ENCODE results near the gene SPATA2L.

Gene SPATA2L

GRCh38 chr16:89733792-89734191, 32.3 kb upstream of the SPATA2L start:
- H3K9me3 Mint-ChIP-seq: no peaks in the 10 kb centered on the region
- peaks cover 100% of the 10 kb centered on the region for H3K36me3 Mint-ChIP-seq (ENCODE audit: low read depth)
- H3K27ac Mint-ChIP-seq: peak overlapping the region; percentile 47
- H3K4me1 Mint-ChIP-seq (ENCODE audit: low read depth): peaks cover 58% of the 10 kb centered on the region
- no peak overlapping the region for H3K4me3 Mint-ChIP-seq
- no peaks in the 10 kb centered on the region for H3K27me3 Mint-ChIP-seq
- DNase-seq: no peak

GRCh38 chr16:89733322-89733721, 31.8 kb upstream of the SPATA2L start:
- peaks cover 100% of the 10 kb centered on the region for H3K36me3 Mint-ChIP-seq (ENCODE audit: low read depth)
- no peaks in the 10 kb centered on the region for H3K27me3 Mint-ChIP-seq
- peaks cover 56% of the 10 kb centered on the region for H3K4me1 Mint-ChIP-seq (ENCODE audit: low read depth)
- no peaks in the 10 kb centered on the region for H3K9me3 Mint-ChIP-seq
- H3K27ac Mint-ChIP-seq: peak overlapping the region; percentile 18
- no peak for DNase-seq
- no peak overlapping the region for H3K4me3 Mint-ChIP-seq

- Mint-ChIP-seq H3K9me3 (no peaks in the 10 kb centered on the region), H3K4me1 (ENCODE audit: low read depth) (peaks cover 55% of the 10 kb centered on the region), H3K27me3 (no peaks in the 10 kb centered on the region), H3K4me3 (no peak overlapping the region), H3K36me3 (ENCODE audit: low read depth) (peaks cover 98% of the 10 kb centered on the region), H3K27ac (peak overlapping the region; percentile 72)
- no peak for DNase-seq
These were observed 31.4 kb upstream of the SPATA2L start for GRCh38 chr16:89732918-89733242.

GRCh38 chr16:89732142-89732917, 30.8 kb upstream of the SPATA2L start:
- Mint-ChIP-seq H3K9me3 (no peaks in the 10 kb centered on the region), H3K27me3 (no peaks in the 10 kb centered on the region), H3K4me3 (no peak overlapping the region), H3K36me3 (ENCODE audit: low read depth) (peaks cover 98% of the 10 kb centered on the region), H3K4me1 (ENCODE audit: low read depth) (peaks cover 55% of the 10 kb centered on the region), H3K27ac (peak overlapping the region; percentile 72)
- no peak for DNase-seq

GRCh38 chr16:89730610-89731234, 29.2 kb upstream of the SPATA2L start:
- H3K9me3 Mint-ChIP-seq: no peaks in the 10 kb centered on the region
- DNase-seq: no peak
- H3K36me3 Mint-ChIP-seq (ENCODE audit: low read depth): peaks cover 96% of the 10 kb centered on the region
- H3K27ac Mint-ChIP-seq: peak overlapping the region; percentile 46
- peaks cover 54% of the 10 kb centered on the region for H3K4me1 Mint-ChIP-seq (ENCODE audit: low read depth)
- H3K4me3 Mint-ChIP-seq: no peak overlapping the region
- H3K27me3 Mint-ChIP-seq: no peaks in the 10 kb centered on the region

- Mint-ChIP-seq H3K36me3 (ENCODE audit: low read depth) (peaks cover 89% of the 10 kb centered on the region), H3K27me3 (no peaks in the 10 kb centered on the region), H3K4me3 (no peak overlapping the region), H3K4me1 (ENCODE audit: low read depth) (peaks cover 52% of the 10 kb centered on the region), H3K27ac (peak overlapping the region; percentile 76), H3K9me3 (no peaks in the 10 kb centered on the region)
- no peak for DNase-seq
These were observed 28.5 kb upstream of the SPATA2L start for GRCh38 chr16:89729863-89730593.

GRCh38 chr16:89729293-89729692, 27.8 kb upstream of the SPATA2L start:
- DNase-seq: no peak
- Mint-ChIP-seq H3K27ac (peak overlapping the region; percentile 76), H3K9me3 (no peaks in the 10 kb centered on the region), H3K4me3 (no peak overlapping the region), H3K4me1 (ENCODE audit: low read depth) (peaks cover 50% of the 10 kb centered on the region), H3K36me3 (ENCODE audit: low read depth) (peaks cover 87% of the 10 kb centered on the region), H3K27me3 (no peaks in the 10 kb centered on the region)

- peaks cover 62% of the 10 kb centered on the region for H3K4me1 Mint-ChIP-seq (ENCODE audit: low read depth)
- no peaks in the 10 kb centered on the region for H3K9me3 Mint-ChIP-seq
- H3K27me3 Mint-ChIP-seq: no peaks in the 10 kb centered on the region
- no peak for DNase-seq
- peaks cover 87% of the 10 kb centered on the region for H3K36me3 Mint-ChIP-seq (ENCODE audit: low read depth)
- peak overlapping the region; percentile 62 for H3K27ac Mint-ChIP-seq
- peak overlapping the region; percentile 6 for H3K4me3 Mint-ChIP-seq
These were observed 26.1 kb upstream of the SPATA2L start for GRCh38 chr16:89727406-89728120.

- H3K4me1 Mint-ChIP-seq (ENCODE audit: low read depth): peaks cover 58% of the 10 kb centered on the region
- H3K27me3 Mint-ChIP-seq: no peaks in the 10 kb centered on the region
- H3K9me3 Mint-ChIP-seq: no peaks in the 10 kb centered on the region
- H3K27ac Mint-ChIP-seq: peak overlapping the region; percentile 94
- peak; percentile 80 for DNase-seq
- H3K36me3 Mint-ChIP-seq (ENCODE audit: low read depth): peaks cover 51% of the 10 kb centered on the region
- H3K4me3 Mint-ChIP-seq: peak overlapping the region; percentile 89
These were observed 22.1 kb upstream of the SPATA2L start for GRCh38 chr16:89723279-89724250.

GRCh38 chr16:89722392-89723278, 21.1 kb upstream of the SPATA2L start:
- no peaks in the 10 kb centered on the region for H3K27me3 Mint-ChIP-seq
- DNase-seq: peak; percentile 74
- H3K4me3 Mint-ChIP-seq: peak overlapping the region; percentile 89
- H3K4me1 Mint-ChIP-seq (ENCODE audit: low read depth): peaks cover 62% of the 10 kb centered on the region
- no peaks in the 10 kb centered on the region for H3K9me3 Mint-ChIP-seq
- H3K36me3 Mint-ChIP-seq (ENCODE audit: low read depth): peaks cover 52% of the 10 kb centered on the region
- peak overlapping the region; percentile 94 for H3K27ac Mint-ChIP-seq

GRCh38 chr16:89721546-89722391, 20.3 kb upstream of the SPATA2L start:
- H3K4me3 Mint-ChIP-seq: peak overlapping the region; percentile 89
- H3K27me3 Mint-ChIP-seq: no peaks in the 10 kb centered on the region
- peaks cover 55% of the 10 kb centered on the region for H3K4me1 Mint-ChIP-seq (ENCODE audit: low read depth)
- H3K9me3 Mint-ChIP-seq: no peaks in the 10 kb centered on the region
- peak overlapping the region; percentile 94 for H3K27ac Mint-ChIP-seq
- H3K36me3 Mint-ChIP-seq (ENCODE audit: low read depth): peaks cover 49% of the 10 kb centered on the region
- peak; percentile 86 for DNase-seq

GRCh38 chr16:89720813-89721545, 19.5 kb upstream of the SPATA2L start, which contains the start of the genes VPS9D1 and ZNF276:
TSS of gene VPS9D1 (minus strand) at chr16:89720898. CDS start at chr16:89720861, 37 bp downstream.
TSS of gene ZNF276 (plus strand) at chr16:89721537. CDS start at chr16:89721641, 104 bp downstream.
- Mint-ChIP-seq H3K36me3 (ENCODE audit: low read depth) (peaks cover 49% of the 10 kb centered on the region), H3K27ac (peak within 1 kb of the TSS; percentile 94), H3K9me3 (no peaks in the 10 kb centered on the region), H3K27me3 (no peaks in the 10 kb centered on the region), H3K4me1 (ENCODE audit: low read depth) (peaks cover 52% of the 10 kb centered on the region), H3K4me3 (peak within 1 kb of the TSS; percentile 89)
- peak; percentile 92 for DNase-seq

Measured in activated T-cell treated with anti-CD3 and anti-CD28 coated beads, Interleukin-2, amount 50 U/mL, for 24 hours (primary cell).